ENCODE data around the gene KIAA2012.
A peak's percentile ranks its signal among the peaks of the same experiment; 100 is the strongest.
"Not testable (repeated sequence)": the region's sequence is repeated elsewhere in the genome, so short reads cannot be mapped to it uniquely, and the experiment has no call there.

The KIAA2012 gene

DNA sequence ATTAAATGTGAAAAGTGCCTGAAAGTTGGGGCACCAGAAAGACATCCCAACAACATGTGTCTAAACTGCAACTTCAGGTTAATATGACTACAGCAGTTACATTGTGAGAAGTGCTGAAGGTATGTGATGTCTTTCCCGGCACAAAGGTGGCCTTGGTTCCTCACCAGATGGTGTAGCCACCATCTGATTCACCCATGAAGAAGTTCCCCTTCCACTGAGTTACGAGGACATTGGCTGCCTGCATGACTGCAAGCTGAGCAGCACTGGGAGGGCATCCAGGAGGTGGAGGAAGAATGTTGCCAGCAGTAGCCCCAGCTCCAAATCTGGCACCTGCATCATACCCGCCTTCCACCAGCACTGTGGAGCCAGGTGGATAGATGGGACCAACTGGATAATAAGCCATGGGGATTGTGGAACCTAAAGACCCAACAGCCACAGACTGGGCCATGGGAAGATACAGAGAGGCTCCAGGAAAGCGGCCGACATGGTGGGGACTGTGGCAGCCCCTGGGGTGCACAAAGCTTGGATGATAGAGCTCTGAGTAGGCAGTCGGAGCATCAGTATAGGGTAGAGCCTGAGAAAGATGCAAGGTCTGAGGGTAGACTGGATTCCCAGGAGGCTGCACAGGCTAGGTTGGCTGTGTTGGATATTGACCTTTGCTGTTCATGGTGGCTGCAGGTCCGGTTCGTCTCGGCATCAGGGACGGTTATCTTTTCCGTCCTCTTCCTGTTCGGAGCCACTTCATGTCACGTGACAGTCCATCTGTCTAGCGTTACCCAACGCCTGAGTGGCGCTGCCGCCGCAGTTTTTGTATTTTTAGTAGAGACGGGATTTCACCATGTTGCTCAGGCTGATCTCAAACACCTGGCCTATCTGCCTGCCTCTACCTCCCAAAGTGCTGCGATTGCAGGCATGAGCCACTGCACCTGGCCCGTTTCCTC, 128.4 kb downstream of the KIAA2012 start:
- DNase-seq (ENCODE audit: low spot score) = no peak

DNA sequence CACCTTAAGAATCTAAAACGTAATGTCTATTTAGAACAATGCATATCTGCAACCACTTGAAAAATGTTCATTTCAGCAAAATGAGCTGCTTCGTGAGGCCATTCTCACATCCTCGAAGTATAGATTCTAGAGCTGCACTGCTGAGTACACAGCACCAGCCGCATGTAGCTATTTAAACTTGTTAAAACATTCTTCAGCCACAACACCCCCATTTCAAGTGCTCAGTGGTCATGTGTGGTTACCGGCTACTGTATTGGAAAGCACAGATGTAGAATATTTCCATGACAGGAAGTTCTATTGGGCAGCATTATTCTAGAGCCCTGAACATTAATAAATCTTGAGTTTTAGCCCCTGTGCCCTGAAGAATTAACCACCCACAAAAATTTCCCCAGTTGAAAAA, 130.3 kb downstream of the KIAA2012 start:
- no peak for DNase-seq (ENCODE audit: low spot score)

DNA sequence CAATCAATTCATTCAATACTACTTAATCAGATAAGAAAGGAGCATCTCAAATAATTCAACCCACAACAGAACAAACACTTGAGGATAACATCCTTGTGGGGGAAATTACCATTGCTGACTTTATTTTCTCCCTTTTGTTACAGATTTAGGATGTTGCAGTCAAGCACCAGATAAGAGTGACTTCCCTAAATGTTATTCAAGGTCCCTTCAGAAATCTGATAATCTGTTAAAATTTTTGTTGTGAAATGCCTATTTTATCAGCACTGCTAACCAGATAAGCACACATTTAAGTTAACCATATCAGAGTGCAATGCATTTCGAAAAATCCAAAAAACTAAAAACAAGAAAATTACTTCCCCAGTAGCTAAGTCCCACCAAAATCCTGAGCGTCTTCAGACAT, 131.8 kb downstream of the KIAA2012 start:
- no peak for DNase-seq (ENCODE audit: low spot score)

DNA sequence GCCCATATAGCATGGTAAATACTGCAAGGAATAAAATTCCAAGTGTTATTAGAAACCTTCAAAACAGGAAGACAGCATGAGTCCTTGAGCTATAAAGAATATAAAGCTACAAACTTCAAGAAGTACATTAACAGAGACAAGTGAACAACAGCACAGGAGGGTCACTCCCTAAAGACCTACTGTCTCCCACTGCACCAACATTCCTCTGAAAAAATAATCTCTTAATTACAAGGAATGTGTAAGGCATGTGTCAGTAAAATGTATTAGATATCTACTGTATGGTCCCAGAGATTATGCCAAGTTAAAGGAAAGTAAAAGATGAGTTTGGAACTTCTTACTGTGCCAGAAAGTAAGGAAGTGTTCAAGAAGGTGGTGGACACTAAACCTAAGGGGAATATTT, 135.5 kb downstream of the KIAA2012 start:
- no peak for DNase-seq (ENCODE audit: low spot score)

DNA sequence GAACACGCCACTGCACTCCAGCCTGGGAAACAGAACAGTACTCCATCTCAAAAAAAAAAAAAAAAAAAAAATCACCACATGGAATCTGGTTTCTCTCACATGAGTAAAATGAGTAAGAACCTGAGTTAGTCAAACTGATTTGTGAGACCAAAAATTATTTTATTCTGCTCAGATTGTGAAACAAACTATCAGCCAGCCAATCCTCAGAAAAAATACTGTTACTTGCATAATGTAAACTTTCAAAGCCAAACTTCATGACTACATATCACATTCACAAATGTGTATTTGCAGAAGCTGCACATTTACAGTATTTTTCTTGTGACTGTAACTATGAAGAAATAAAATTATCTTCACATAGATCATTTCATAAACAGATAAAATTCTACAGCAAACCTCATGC, 142.1 kb downstream of the KIAA2012 start:
- no peak for DNase-seq (ENCODE audit: low spot score)

GRCh38 chr2:202221873-202222272, 148.8 kb downstream of the KIAA2012 start:
- no peak for DNase-seq (ENCODE audit: low spot score)

GRCh38 chr2:202237787-202238233, 164.8 kb downstream of the KIAA2012 start:
- DNase-seq (ENCODE audit: low spot score) = peak; percentile 29

DNA sequence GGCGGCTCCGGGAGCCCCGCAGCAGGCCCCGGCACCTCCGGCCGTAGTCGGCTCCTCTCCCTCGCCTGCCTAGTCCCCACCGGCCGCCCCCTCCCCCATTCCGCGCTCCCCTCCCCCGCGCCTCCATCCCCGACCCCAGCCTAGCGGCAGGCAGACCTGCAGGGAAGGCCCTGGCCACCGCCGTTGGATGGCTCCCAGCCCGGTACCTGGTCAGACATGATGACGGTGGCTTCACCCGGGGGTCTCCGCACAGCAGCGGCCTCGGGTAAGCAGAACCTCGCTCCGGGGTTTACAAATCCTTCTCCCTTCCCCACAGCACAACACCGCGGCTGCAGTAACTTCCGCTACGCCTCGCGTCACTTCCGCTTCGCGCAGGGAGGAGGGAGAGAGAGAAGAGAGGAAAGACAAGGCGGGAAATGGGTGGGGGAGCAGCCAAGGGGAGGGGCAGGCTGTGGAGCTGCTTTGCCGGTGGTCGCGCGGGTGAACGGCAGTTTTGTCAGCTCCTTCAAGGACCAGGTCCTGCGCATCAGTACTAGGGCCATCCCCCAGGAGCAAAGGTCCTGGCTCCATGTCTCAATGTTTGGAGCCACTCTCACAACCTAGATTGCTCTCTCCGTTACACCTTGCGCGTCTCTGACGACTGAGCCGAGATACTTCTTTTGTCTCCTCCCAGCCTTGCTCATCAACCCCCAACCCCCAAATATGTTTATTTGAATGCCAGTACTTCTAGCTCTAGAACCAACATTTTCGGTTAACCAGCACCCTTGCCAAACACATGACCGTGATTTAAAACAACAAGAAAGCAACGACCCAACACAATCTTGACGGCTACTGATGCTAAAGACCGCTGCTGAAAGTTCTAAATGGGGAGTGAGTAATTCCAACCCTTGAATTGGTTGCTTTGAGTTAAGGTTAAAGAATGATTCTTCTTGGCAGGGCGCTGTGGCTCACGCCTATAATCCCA, 165.5 kb downstream of the KIAA2012 start, which contains the start of gene SUMO1:
TSS of gene SUMO1 (minus strand) at position 364 of the 964 bp plus-strand sequence. CDS start at position 218, 146 bp downstream.
- DNase-seq (ENCODE audit: low spot score) = peak; percentile 90

GRCh38 chr2:202247710-202248109, 174.7 kb downstream of the KIAA2012 start:
- DNase-seq (ENCODE audit: low spot score) = not testable (repeated sequence)

GRCh38 chr2:202249521-202250253, 176.6 kb downstream of the KIAA2012 start:
- peak; percentile 21 for DNase-seq (ENCODE audit: low spot score)

DNA sequence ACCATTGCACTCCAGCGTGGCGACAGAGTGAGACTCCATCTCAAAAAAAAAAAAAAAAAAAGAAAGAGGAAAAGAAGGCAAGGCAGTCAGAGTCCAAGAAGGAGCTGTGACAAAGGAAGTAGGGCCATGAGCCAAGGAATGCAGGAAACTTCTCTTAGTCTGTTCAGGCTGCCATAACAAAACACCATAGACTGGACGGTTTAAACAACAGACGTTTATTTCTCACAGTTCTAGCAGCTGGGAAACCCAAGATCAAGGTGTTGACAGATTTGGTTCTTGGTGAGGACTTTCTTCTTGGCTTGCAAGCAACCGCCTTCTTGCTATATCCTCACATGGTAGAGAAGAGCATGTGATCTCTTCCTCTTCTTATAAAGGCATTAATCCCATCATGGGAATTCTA, 178.4 kb downstream of the KIAA2012 start:
- no peak for DNase-seq (ENCODE audit: low spot score)
